ENCODE results near the gene LRP5. TPM values are rescaled to one million over a fixed set of nuclear protein-coding genes. Genes with fewer than 3 reads are reported as not detected.

LRP5 gene
- total RNA-seq: 10 to 100 TPM; 43.3 to 63.6 TPM

DNA sequence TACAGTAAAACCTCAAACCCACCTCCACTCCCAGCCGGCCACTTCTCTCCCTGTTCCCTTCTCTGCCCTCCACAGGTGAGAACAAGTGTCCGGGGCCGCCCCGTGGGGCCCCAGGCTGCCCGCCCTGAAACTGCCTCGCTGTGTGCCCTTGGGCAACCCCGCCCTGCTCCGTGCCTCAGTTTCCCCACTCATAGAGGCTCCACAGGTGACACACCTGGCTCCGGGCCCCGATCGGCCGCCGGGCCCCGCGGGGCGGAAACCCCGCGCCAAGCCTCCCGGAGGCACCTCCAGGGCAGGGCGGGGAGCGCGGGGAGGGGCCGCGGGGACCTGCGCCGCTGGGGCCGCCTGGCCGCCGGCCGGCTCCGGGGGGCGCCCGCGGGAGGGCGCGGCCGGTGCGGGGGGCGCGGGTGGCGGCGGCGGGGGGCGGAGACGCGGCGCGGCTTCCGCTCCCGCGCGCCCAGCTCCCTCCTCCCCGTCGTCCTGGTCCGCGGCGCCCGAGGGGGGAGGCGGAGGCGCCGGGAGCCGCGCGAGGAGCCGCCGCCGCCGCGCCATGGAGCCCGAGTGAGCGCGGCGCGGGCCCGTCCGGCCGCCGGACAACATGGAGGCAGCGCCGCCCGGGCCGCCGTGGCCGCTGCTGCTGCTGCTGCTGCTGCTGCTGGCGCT is at the start of gene LRP5:
Gene LRP5 (plus strand): TSS at position 475 of the 663 bp plus-strand sequence. CDS start 124 bp downstream, at position 599.
- 14 to 15% methylated on average over 11 to 13 of the region's 85 CpGs for WGBS, 2 donors
- Histone ChIP-seq H3K36me3 (replicated peaks in 1 of 2; ENCODE audit: insufficient read depth in 1 of 2, low read depth in 2 of 2) (no peaks in the 10 kb centered on the region), H3K4me1 (peaks cover 44% of the 10 kb centered on the region), H3K27ac (peak within 1 kb of the TSS; percentile 68 to 86 (median 82)), H3K27me3 (no peaks in the 10 kb centered on the region), H3K9me3 (no peaks in the 10 kb centered on the region), H3K4me3 (peak within 1 kb of the TSS; percentile 19 to 67)
- TF ChIP-seq, protein P1, sequence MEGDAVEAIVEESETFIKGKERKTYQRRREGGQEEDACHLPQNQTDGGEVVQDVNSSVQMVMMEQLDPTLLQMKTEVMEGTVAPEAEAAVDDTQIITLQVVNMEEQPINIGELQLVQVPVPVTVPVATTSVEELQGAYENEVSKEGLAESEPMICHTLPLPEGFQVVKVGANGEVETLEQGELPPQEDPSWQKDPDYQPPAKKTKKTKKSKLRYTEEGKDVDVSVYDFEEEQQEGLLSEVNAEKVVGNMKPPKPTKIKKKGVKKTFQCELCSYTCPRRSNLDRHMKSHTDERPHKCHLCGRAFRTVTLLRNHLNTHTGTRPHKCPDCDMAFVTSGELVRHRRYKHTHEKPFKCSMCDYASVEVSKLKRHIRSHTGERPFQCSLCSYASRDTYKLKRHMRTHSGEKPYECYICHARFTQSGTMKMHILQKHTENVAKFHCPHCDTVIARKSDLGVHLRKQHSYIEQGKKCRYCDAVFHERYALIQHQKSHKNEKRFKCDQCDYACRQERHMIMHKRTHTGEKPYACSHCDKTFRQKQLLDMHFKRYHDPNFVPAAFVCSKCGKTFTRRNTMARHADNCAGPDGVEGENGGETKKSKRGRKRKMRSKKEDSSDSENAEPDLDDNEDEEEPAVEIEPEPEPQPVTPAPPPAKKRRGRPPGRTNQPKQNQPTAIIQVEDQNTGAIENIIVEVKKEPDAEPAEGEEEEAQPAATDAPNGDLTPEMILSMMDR (IDR thresholded peaks at IDR 0.05): no peak
- TF ChIP-seq POLR2A (IDR thresholded peaks at IDR 0.05): no peak
- intact Hi-C loops (cut with DNase I): no loop called here
- ATAC-seq (peak; percentile 59), DNase-seq (peak in 3 of 4 donors; percentile 42 to 70 (median 58))

DNA sequence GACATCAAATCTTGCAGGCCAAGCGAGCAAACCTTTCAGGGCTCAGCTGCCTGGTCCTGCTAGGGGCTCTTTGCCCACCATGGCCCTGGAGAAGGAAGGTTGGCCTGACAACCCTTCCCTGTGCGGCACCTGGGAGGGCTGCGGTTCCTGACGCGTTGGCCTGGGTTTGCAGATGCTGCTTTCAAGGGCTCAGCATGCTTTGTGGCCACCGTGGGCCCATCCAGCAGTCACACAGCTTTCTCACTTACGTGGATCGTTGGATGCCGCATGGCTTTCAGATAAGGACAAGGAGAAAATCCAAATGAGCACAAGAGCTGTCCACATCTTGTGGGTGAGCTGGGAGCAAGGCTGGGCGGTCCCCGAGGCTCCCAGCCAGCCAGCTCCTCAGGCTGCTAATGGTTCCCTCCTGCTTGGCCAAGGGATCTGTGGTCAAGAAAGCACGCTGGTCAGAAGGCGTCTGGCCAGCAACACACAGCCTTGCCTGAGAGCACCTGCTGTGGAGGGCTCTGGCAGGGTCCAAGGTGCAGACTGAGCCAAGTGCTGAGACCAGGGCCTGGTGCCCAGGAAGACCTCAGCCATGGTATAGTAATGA is 48.9 kb upstream of the LRP5 start:
- ATAC-seq (no peak), DNase-seq (no peak)
- Histone ChIP-seq H3K4me1 (no peaks in the 10 kb centered on the region), H3K36me3 (replicated peaks in 1 of 2; ENCODE audit: insufficient read depth in 1 of 2, low read depth in 2 of 2) (peaks cover 3 to 31% of the 10 kb centered on the region in 2 donors), H3K27ac (no peak overlapping the region), H3K4me3 (no peak overlapping the region), H3K9me3 (no peaks in the 10 kb centered on the region), H3K27me3 (no peaks in the 10 kb centered on the region)
- WGBS, 2 donors: 89 to 91% methylated on average over 6 to 13 of the region's 13 CpGs
- no peak for TF ChIP-seq POLR2A (IDR thresholded peaks at IDR 0.05)
- TF ChIP-seq, protein P1 (IDR thresholded peaks at IDR 0.05): no peak
- intact Hi-C loops (cut with DNase I): loop anchor here (5.0 kb wide), 1 partner anchor 124 kb away; no protein-coding TSS in a partner anchor

DNA sequence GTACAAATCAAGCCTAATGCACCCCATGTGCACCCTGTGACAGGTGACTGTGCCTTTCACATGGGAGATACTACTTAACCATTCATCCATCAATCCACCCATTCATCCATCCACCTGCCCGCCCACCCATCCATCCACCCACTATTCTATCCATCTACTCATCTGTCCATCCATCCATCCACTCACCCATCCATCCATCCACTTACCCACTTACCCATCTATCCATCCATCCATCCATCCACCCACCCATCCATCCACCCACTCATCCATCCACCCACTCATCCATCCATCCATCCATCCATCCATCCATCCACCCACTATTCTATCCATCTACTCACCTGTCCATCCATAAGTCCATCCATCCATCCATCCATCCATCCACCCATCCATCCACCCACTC is 48.1 kb upstream of the LRP5 start:
- H3K36me3 ChIP-seq (replicated peaks in 1 of 2; ENCODE audit: insufficient read depth in 1 of 2, low read depth in 2 of 2): peaks cover 3 to 31% of the 10 kb centered on the region in 2 donors
- H3K27me3 ChIP-seq: no peaks in the 10 kb centered on the region
- intact Hi-C loops (cut with DNase I): loop anchor here (5.0 kb wide), 1 partner anchor 123 kb away; no protein-coding TSS in a partner anchor
- no peak overlapping the region for H3K4me3 ChIP-seq
- H3K9me3 ChIP-seq: no peaks in the 10 kb centered on the region
- WGBS, 2 donors: 78 to 96% methylated on average over 1 of the region's 1 CpG
- H3K4me1 ChIP-seq: peaks cover 3% of the 10 kb centered on the region
- ATAC-seq (no peak), DNase-seq (no peak)
- TF ChIP-seq POLR2A (IDR thresholded peaks at IDR 0.05): no peak
- TF ChIP-seq, protein P1 (IDR thresholded peaks at IDR 0.05): no peak
- no peak overlapping the region for H3K27ac ChIP-seq

DNA sequence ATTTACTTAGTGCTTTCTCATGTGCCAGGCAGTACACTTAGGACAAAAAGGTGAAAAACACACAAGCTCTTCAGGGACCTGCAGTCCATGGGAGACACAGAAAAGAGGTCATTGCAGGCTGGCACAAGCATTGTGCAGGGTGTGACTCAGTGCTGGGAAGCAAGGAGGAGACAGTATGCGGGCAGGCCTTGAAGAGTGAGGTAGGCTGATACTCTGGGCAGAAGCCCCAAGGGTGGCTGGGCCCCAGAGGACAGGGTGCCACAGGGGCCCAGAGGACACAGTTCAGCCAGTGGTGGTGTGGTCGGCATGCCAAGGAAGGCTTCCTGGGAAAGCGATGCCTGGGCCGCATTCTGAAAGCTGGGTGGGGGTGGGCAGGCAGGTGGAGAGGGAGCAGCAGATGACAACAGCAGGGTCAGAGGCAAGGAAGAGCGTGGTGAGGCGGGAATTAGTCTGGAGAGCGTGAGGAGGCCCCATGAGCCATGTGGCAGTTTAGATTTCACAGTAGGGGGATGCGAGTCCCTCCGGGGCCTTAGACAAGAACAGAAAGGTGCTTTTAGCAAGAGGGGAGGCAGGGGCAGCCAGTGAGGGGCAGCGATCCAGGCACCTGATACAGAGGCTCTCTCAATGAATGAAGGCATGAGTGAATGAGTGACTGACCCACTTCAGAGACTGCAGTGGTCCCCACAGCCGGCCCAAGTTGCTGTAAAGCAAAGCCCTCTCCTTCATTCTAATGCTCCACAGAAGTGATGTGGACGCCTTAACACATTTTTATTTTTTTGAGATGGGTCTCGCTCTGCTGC is 47.5 kb upstream of the LRP5 start:
- H3K4me1 ChIP-seq: peaks cover 10% of the 10 kb centered on the region
- TF ChIP-seq POLR2A (IDR thresholded peaks at IDR 0.05): no peak
- TF ChIP-seq, protein P1 (IDR thresholded peaks at IDR 0.05): no peak
- WGBS, 2 donors: 86 to 89% methylated on average over 12 to 13 of the region's 13 CpGs
- intact Hi-C loops (cut with DNase I): loop anchor here (5.0 kb wide), 1 partner anchor 122 kb away; no protein-coding TSS in a partner anchor
- H3K36me3 ChIP-seq (replicated peaks in 1 of 2; ENCODE audit: insufficient read depth in 1 of 2, low read depth in 2 of 2): peaks cover 3 to 31% of the 10 kb centered on the region in 2 donors
- DNase-seq (no peak), ATAC-seq (no peak)
- H3K27ac ChIP-seq: no peak overlapping the region
- no peaks in the 10 kb centered on the region for H3K27me3 ChIP-seq
- H3K4me3 ChIP-seq: no peak overlapping the region
- H3K9me3 ChIP-seq: no peaks in the 10 kb centered on the region
